Activated CD8-positive, alpha-beta T cell treated with anti-CD3 and anti-CD28 coated beads, Interleukin-2, amount 10 ng/mL, durations not matched to agents 7 days and 5 days (primary cell): ENCODE data around the gene C1orf50. TPM values are rescaled to one million over a fixed set of nuclear protein-coding genes. Genes with fewer than 3 reads are reported as not detected.

ENCODE experiments used
- ATAC-seq: fragments of 150-1000 bp; cut with Tn5 transposase; one replicate; pipeline ENCODE4 v1.10.0; 2021; ENCODE audit warnings: moderate library complexity
- CTCF ChIA-PET: fragments of 350-600 bp; sonication (Branson Sonifier 250); formaldehyde crosslinking; loops from one replicate; lab custom pipeline; 2021; ENCODE audit warnings: antibody characterized with exemption; lab: Charles Lee
- POLR2A ChIA-PET: fragments of 350-600 bp; sonication (Branson Sonifier 250); formaldehyde crosslinking; loops from one replicate; lab custom pipeline; 2021; ENCODE audit warnings: antibody characterized with exemption; lab: Charles Lee
- DNase-seq: peaks from one replicate; pipeline ENCODE4 v3.0.0-alpha.2; 2020
- H3K27ac Mint-ChIP-seq: one replicate; pipeline ENCODE4 v1.8.0; 2021; ENCODE audit warnings: mild to moderate bottlenecking, mixed read lengths
- H3K27me3 Mint-ChIP-seq: one replicate; pipeline ENCODE4 v1.8.0; 2021; ENCODE audit warnings: low read depth, mixed read lengths
- H3K36me3 Mint-ChIP-seq: one replicate; pipeline ENCODE4 v1.8.0; 2021; ENCODE audit warnings: low read depth, mixed read lengths
- H3K4me1 Mint-ChIP-seq: one replicate; pipeline ENCODE4 v1.8.0; 2021; ENCODE audit warnings: low read depth, mixed read lengths
- H3K4me3 Mint-ChIP-seq: one replicate; pipeline ENCODE4 v1.8.0; 2021; ENCODE audit warnings: mild to moderate bottlenecking, mixed read lengths
- H3K9me3 Mint-ChIP-seq: one replicate; pipeline ENCODE4 v1.8.0; 2022; ENCODE audit warnings: mixed read lengths; ENCODE audit not compliant: insufficient read depth
- total RNA-seq, 2 experiments: library from RNA; stranded (reverse); gene quantifications; one replicate each; pipeline ENCODE4 v1.2.3, GENCODE V29; 2021

The C1orf50 gene
- total RNA-seq, 2 experiments from 2014 or later: 6.3 to 6.7 TPM

- Mint-ChIP-seq H3K9me3 (no peaks in the 10 kb centered on the region), H3K27me3 (no peaks in the 10 kb centered on the region), H3K36me3 (peaks cover 27% of the 10 kb centered on the region), H3K27ac (no peak overlapping the region), H3K4me3 (no peak overlapping the region), H3K4me1 (peaks cover 31% of the 10 kb centered on the region)
- ATAC-seq: peak; percentile 23
- CTCF ChIA-PET: interaction anchor here (0.6 to 5.9 kb wide), 27 partner anchors 8 to 592 kb away, joined by 3 to 90 read pairs (median 4); partner anchors contain the start of genes PPCS, PPIH and ZNF691
- POLR2A ChIA-PET: interaction anchor here (0.6 to 2.8 kb wide), 29 partner anchors 8 to 432 kb away, joined by 3 to 36 read pairs (median 5); partner anchors contain the start of genes ERMAP, FOXJ3, PPIH and SVBP
- peak; percentile 50 for DNase-seq
Measured at GRCh38 chr1:42765832-42766740, 963 bp upstream of the C1orf50 start.

GRCh38 chr1:42767510-42768000 is 506 bp downstream of the C1orf50 start:
- DNase-seq (no peak), ATAC-seq (peak; percentile 19)
- Mint-ChIP-seq H3K9me3 (no peaks in the 10 kb centered on the region), H3K27ac (peak overlapping the region; percentile 96), H3K27me3 (no peaks in the 10 kb centered on the region), H3K36me3 (peaks cover 26% of the 10 kb centered on the region), H3K4me1 (peaks cover 31% of the 10 kb centered on the region), H3K4me3 (no peak overlapping the region)
- ChIA-PET CTCF (interaction anchor here (0.6 to 5.9 kb wide), 16 partner anchors 10 to 594 kb away, joined by 3 to 90 read pairs (median 6); partner anchors contain the start of genes PPCS and ZNF691), POLR2A (interaction anchor here (0.6 to 2.8 kb wide), 21 partner anchors 9 to 601 kb away, joined by 3 to 36 read pairs (median 6); partner anchors contain the start of genes CDC20, ERMAP, FOXJ3 and PPIH)

- POLR2A ChIA-PET: interaction anchor here (0.6 to 2.8 kb wide), 7 partner anchors 85 to 590 kb away, joined by 3 to 36 read pairs (median 7); partner anchors contain the start of genes CDC20, PPIH and YBX1
- Mint-ChIP-seq H3K9me3 (no peaks in the 10 kb centered on the region), H3K36me3 (peaks cover 29% of the 10 kb centered on the region), H3K4me3 (no peak overlapping the region), H3K4me1 (peaks cover 33% of the 10 kb centered on the region), H3K27ac (peak overlapping the region; percentile 96), H3K27me3 (no peaks in the 10 kb centered on the region)
- no peak for DNase-seq
- CTCF ChIA-PET: interaction anchor here (0.6 to 5.9 kb wide), 8 partner anchors 11 to 306 kb away, joined by 3 to 90 read pairs (median 10); partner anchors contain the start of gene ZNF691
- no peak for ATAC-seq
Measured at GRCh38 chr1:42768172-42768571, 1.1 kb downstream of the C1orf50 start.

GRCh38 chr1:42769811-42770210 is 2.8 kb downstream of the C1orf50 start:
- H3K36me3 Mint-ChIP-seq: peaks cover 39% of the 10 kb centered on the region
- ChIA-PET POLR2A (no interaction called here), CTCF (interaction anchor here (1.4 to 5.9 kb wide), 2 partner anchors 10 to 23 kb away, joined by 3 to 90 read pairs; no protein-coding TSS in a partner anchor)
- H3K4me3 Mint-ChIP-seq: no peak overlapping the region
- no peaks in the 10 kb centered on the region for H3K9me3 Mint-ChIP-seq
- no peak for DNase-seq
- H3K27me3 Mint-ChIP-seq: no peaks in the 10 kb centered on the region
- H3K4me1 Mint-ChIP-seq: peaks cover 36% of the 10 kb centered on the region
- H3K27ac Mint-ChIP-seq: no peak overlapping the region
- no peak for ATAC-seq

- H3K36me3 Mint-ChIP-seq: peaks cover 67% of the 10 kb centered on the region
Measured at GRCh38 chr1:42773420-42773819, 6.4 kb downstream of the C1orf50 start.

GRCh38 chr1:42774928-42775526 is 8.0 kb downstream of the C1orf50 start:
- H3K27me3 Mint-ChIP-seq: no peaks in the 10 kb centered on the region
- no peak overlapping the region for H3K4me3 Mint-ChIP-seq
- POLR2A ChIA-PET: interaction anchor here (2.4 kb wide), 1 partner anchor 8 kb away, joined by 11 read pairs; the partner anchor contains the start of genes C1orf50 and P3H1
- CTCF ChIA-PET: interaction anchor here (2.3 to 5.9 kb wide), 2 partner anchors 139 to 299 kb away, joined by 13 to 41 read pairs; no protein-coding TSS in a partner anchor
- H3K36me3 Mint-ChIP-seq: peaks cover 67% of the 10 kb centered on the region
- DNase-seq (no peak), ATAC-seq (no peak)
- H3K27ac Mint-ChIP-seq: no peak overlapping the region
- peaks cover 38% of the 10 kb centered on the region for H3K4me1 Mint-ChIP-seq
- no peaks in the 10 kb centered on the region for H3K9me3 Mint-ChIP-seq

More at GRCh38 chr1:42773420-42773819, 6.4 kb downstream of the C1orf50 start:
- Mint-ChIP-seq H3K4me3 (no peak overlapping the region), H3K9me3 (no peaks in the 10 kb centered on the region), H3K27me3 (no peaks in the 10 kb centered on the region), H3K27ac (no peak overlapping the region), H3K4me1 (peaks cover 36% of the 10 kb centered on the region)
- DNase-seq: no peak
- ChIA-PET POLR2A (no interaction called here), CTCF (interaction anchor here (1.3 to 2.3 kb wide), 3 partner anchors 10 to 300 kb away, joined by 3 to 13 read pairs (median 5); no protein-coding TSS in a partner anchor)
- no peak for ATAC-seq

GRCh38 chr1:42776502-42776901 is 9.5 kb downstream of the C1orf50 start:
- CTCF ChIA-PET: interaction anchor here (1.0 to 8.9 kb wide), 7 partner anchors 9 to 297 kb away, joined by 3 to 90 read pairs (median 9); partner anchors contain the start of genes C1orf50, ERMAP and P3H1
- Mint-ChIP-seq H3K9me3 (no peaks in the 10 kb centered on the region), H3K27ac (no peak overlapping the region), H3K36me3 (peaks cover 69% of the 10 kb centered on the region), H3K27me3 (no peaks in the 10 kb centered on the region), H3K4me3 (no peak overlapping the region), H3K4me1 (peaks cover 41% of the 10 kb centered on the region)
- POLR2A ChIA-PET: interaction anchor here (2.4 kb wide), 1 partner anchor 10 kb away, joined by 11 read pairs; the partner anchor contains the start of genes C1orf50 and P3H1
- DNase-seq: no peak
- no peak for ATAC-seq

GRCh38 chr1:42777852-42778251 is 10.8 kb downstream of the C1orf50 start:
- Mint-ChIP-seq H3K36me3 (peaks cover 68% of the 10 kb centered on the region), H3K4me1 (peaks cover 36% of the 10 kb centered on the region), H3K4me3 (no peak overlapping the region), H3K9me3 (no peaks in the 10 kb centered on the region), H3K27ac (peak overlapping the region; percentile 53), H3K27me3 (no peaks in the 10 kb centered on the region)
- DNase-seq (peak; percentile 44), ATAC-seq (peak; percentile 47)
- ChIA-PET POLR2A (interaction anchor here (1.2 to 1.4 kb wide), 2 partner anchors 11 to 147 kb away, joined by 3 to 6 read pairs; partner anchors contain the start of genes C1orf50 and P3H1), CTCF (interaction anchor here (0.6 to 8.9 kb wide), 26 partner anchors 11 to 299 kb away, joined by 3 to 90 read pairs (median 4); partner anchors contain the start of genes C1orf50, ERMAP, P3H1 and ZNF691)

GRCh38 chr1:42779725-42780124 is 12.7 kb downstream of the C1orf50 start:
- ChIA-PET CTCF (interaction anchor here (1.0 to 8.9 kb wide), 8 partner anchors 12 to 293 kb away, joined by 3 to 90 read pairs (median 20); partner anchors contain the start of genes C1orf50, P3H1 and ZNF691), POLR2A (interaction anchor here (0.6 to 1.5 kb wide), 2 partner anchors 13 to 93 kb away, joined by 3 to 6 read pairs; partner anchors contain the start of genes C1orf50 and P3H1)
- Mint-ChIP-seq H3K27me3 (no peaks in the 10 kb centered on the region), H3K36me3 (peaks cover 61% of the 10 kb centered on the region), H3K9me3 (no peaks in the 10 kb centered on the region), H3K27ac (no peak overlapping the region), H3K4me3 (no peak overlapping the region), H3K4me1 (peaks cover 38% of the 10 kb centered on the region)
- no peak for DNase-seq
- ATAC-seq: no peak

- H3K36me3 Mint-ChIP-seq: peaks cover 56% of the 10 kb centered on the region
- H3K4me1 Mint-ChIP-seq: peaks cover 40% of the 10 kb centered on the region
- ChIA-PET POLR2A (interaction anchor here (0.6 to 1.5 kb wide), 2 partner anchors 13 to 93 kb away, joined by 3 to 6 read pairs; partner anchors contain the start of genes C1orf50 and P3H1), CTCF (interaction anchor here (1.0 to 8.9 kb wide), 7 partner anchors 13 to 293 kb away, joined by 3 to 90 read pairs (median 6); partner anchors contain the start of genes C1orf50, P3H1 and ZNF691)
- no peak overlapping the region for H3K4me3 Mint-ChIP-seq
- ATAC-seq (no peak), DNase-seq (no peak)
- H3K27ac Mint-ChIP-seq: no peak overlapping the region
- no peaks in the 10 kb centered on the region for H3K9me3 Mint-ChIP-seq
- no peaks in the 10 kb centered on the region for H3K27me3 Mint-ChIP-seq
Measured at GRCh38 chr1:42780176-42780575, 13.1 kb downstream of the C1orf50 start.
